ENCODE data around the gene RPS25. TPM values are rescaled to one million over a fixed set of nuclear protein-coding genes. Genes with fewer than 3 reads are reported as not detected.

The RPS25 gene
- total RNA-seq, 2 donors from 2014 or later = 1,289 to 1,299 TPM

DNA sequence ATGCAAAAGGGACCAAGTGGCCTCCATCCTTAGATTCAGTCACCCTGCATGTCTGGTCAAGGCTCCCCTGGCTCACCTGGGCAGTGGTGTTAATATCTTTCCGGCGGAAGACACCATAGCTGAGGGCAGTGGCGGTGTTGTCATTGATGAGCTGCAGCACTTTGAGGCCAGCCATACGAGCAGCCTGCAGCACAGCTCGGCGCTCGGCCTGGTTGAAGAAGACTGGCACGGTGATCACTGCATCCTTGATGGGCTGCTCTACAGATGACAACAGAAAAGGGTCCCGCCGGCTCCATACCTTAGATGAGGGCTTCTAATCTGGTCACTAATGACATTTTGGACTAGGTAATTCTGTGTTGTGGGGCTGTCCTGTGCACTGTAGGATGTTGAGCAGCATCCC lies 36.3 kb upstream of the RPS25 start:
- peak overlapping the region; percentile 90 for H3K4me3 Mint-ChIP-seq
- Histone ChIP-seq H3K27ac (ENCODE audit: low read depth, low read length) (no peak overlapping the region), H3K4me3 (ENCODE audit: low read length) (no peak overlapping the region), H3K9me3 (ENCODE audit: control insufficient read depth, low read length) (no peaks in the 10 kb centered on the region), H3K36me3 (ENCODE audit: control insufficient read depth, insufficient read depth, low read length) (peaks cover 63% of the 10 kb centered on the region), H3K9ac (ENCODE audit: extremely low read depth, low read length, poor library complexity, severe bottlenecking) (no peak overlapping the region), H3K4me1 (ENCODE audit: control insufficient read depth, insufficient read depth, low read length) (no peaks in the 10 kb centered on the region), H3K27me3 (ENCODE audit: control insufficient read depth, insufficient read depth, low read length, poor library complexity, severe bottlenecking) (no peaks in the 10 kb centered on the region)
- 92 to 94% methylated on average over 10 of the region's 10 CpGs for WGBS, 2 experiments (ENCODE audit: insufficient coverage in 1 of 2, insufficient read length in 1 of 2)
- H3K27me3 Mint-ChIP-seq (ENCODE audit: insufficient read depth) = no peaks in the 10 kb centered on the region
- H3K27ac Mint-ChIP-seq = peak overlapping the region; percentile 26
- peaks cover 67% of the 10 kb centered on the region for H3K36me3 Mint-ChIP-seq (ENCODE audit: low read depth)
- TF ChIP-seq CTCF (conservative IDR thresholded peaks at IDR 0.05) = no peak
- peaks cover 16% of the 10 kb centered on the region for H3K4me1 Mint-ChIP-seq
- H3K9me3 Mint-ChIP-seq = peaks cover 4% of the 10 kb centered on the region
- DNase-seq = no peak

DNA sequence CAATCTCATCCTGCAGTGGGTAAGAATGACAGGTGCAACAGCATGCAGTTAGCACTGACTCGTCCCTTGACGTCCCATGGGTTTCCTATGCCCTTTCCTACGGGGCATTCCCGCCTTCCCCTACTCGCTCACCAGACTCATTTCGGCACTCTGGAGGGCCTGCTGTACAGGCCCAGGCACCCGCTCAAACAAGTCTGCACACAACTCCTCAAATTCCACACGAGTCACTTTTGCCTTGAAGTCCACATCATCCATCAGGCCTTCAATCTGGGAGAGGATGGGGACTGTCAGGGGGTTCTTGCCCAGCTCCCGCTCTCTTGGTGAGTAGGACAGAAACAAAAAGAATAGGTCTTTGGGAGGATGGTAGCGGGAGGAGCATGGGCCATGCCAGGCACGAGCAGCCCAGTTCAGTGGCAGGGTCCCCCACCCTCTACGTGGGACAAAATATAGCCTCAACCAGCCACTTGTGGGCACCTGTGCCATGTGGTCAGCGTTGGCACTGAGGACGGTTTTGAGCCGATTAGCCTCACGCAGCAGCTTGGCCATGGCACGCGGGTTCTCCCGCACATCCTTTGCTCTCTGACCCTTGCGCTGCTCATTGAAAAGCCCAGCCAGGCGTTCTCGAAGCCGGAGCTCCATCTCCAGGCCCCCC lies 34.1 kb upstream of the RPS25 start:
- no peaks in the 10 kb centered on the region for H3K9me3 ChIP-seq (ENCODE audit: control insufficient read depth, low read length)
- H3K36me3 ChIP-seq (ENCODE audit: control insufficient read depth, insufficient read depth, low read length) = peaks cover 84% of the 10 kb centered on the region
- H3K27me3 Mint-ChIP-seq (ENCODE audit: insufficient read depth) = no peaks in the 10 kb centered on the region
- TF ChIP-seq CTCF (conservative IDR thresholded peaks at IDR 0.05) = no peak
- H3K4me1 Mint-ChIP-seq = peaks cover 8% of the 10 kb centered on the region
- 94 to 96% methylated on average over 19 to 23 of the region's 23 CpGs for WGBS, 2 experiments (ENCODE audit: insufficient coverage in 1 of 2, insufficient read length in 1 of 2)
- no peak overlapping the region for H3K9ac ChIP-seq (ENCODE audit: extremely low read depth, low read length, poor library complexity, severe bottlenecking)
- peaks cover 83% of the 10 kb centered on the region for H3K36me3 Mint-ChIP-seq (ENCODE audit: low read depth)
- no peaks in the 10 kb centered on the region for H3K27me3 ChIP-seq (ENCODE audit: control insufficient read depth, insufficient read depth, low read length, poor library complexity, severe bottlenecking)
- H3K27ac Mint-ChIP-seq = no peak overlapping the region
- no peak for DNase-seq
- no peak overlapping the region for H3K27ac ChIP-seq (ENCODE audit: low read depth, low read length)
- no peaks in the 10 kb centered on the region for H3K4me1 ChIP-seq (ENCODE audit: control insufficient read depth, insufficient read depth, low read length)
- H3K9me3 Mint-ChIP-seq = no peaks in the 10 kb centered on the region
- H3K4me3 ChIP-seq (ENCODE audit: low read length) = no peak overlapping the region
- H3K4me3 Mint-ChIP-seq = no peak overlapping the region

DNA sequence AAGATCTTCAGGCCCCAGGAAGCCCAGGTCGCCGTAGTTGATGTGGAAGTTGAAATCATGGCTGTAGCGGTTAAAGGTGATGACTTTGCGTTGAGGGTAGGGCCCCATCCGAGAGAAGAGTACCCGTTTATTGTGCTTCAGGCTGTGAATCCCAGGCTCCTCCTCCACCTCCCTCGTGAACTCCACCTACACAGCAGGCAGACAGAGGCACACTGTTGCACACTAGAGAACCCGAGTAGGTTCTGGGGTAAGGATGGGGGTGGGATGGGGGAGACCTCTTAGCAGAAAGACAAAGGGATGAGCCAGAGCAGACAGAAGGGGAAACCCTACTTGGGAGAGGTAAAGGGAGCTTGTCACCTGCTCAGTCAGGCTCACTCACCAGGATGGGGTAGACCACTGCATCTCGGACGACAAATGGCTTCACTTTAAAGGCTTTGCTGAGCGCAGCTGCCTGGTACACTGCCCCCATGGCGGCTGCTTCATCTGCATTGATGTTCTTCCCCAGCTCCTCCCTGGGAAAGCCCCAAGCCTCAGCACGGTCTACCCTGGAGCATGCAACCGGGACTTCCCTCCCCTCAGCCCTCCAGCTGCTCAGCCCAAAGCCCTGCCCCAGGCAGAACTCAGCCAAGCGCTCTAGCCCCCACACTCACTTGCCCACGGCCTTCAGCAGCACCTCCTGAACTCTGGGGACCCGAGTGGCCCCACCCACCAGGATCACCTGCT lies 33.5 kb upstream of the RPS25 start:
- Mint-ChIP-seq H3K27me3 (ENCODE audit: insufficient read depth) (no peaks in the 10 kb centered on the region), H3K9me3 (no peaks in the 10 kb centered on the region), H3K36me3 (ENCODE audit: low read depth) (peaks cover 90% of the 10 kb centered on the region), H3K4me3 (no peak overlapping the region), H3K4me1 (peaks cover 8% of the 10 kb centered on the region), H3K27ac (no peak overlapping the region)
- Histone ChIP-seq H3K36me3 (ENCODE audit: control insufficient read depth, insufficient read depth, low read length) (peaks cover 91% of the 10 kb centered on the region), H3K4me3 (ENCODE audit: low read length) (no peak overlapping the region), H3K4me1 (ENCODE audit: control insufficient read depth, insufficient read depth, low read length) (no peaks in the 10 kb centered on the region), H3K9ac (ENCODE audit: extremely low read depth, low read length, poor library complexity, severe bottlenecking) (no peak overlapping the region), H3K9me3 (ENCODE audit: control insufficient read depth, low read length) (no peaks in the 10 kb centered on the region), H3K27ac (ENCODE audit: low read depth, low read length) (no peak overlapping the region), H3K27me3 (ENCODE audit: control insufficient read depth, insufficient read depth, low read length, poor library complexity, severe bottlenecking) (no peaks in the 10 kb centered on the region)
- 94 to 96% methylated on average over 11 to 17 of the region's 17 CpGs for WGBS, 2 experiments (ENCODE audit: insufficient coverage in 1 of 2, insufficient read length in 1 of 2)
- no peak for TF ChIP-seq CTCF (conservative IDR thresholded peaks at IDR 0.05)
- no peak for DNase-seq
